ENCODE data around the gene GFRA3. TPM values are rescaled to one million over a fixed set of nuclear protein-coding genes. Genes with fewer than 3 reads are reported as not detected.

GFRA3 gene
- total RNA-seq, 1 donor from 2014 or later: 0.16 TPM

DNA sequence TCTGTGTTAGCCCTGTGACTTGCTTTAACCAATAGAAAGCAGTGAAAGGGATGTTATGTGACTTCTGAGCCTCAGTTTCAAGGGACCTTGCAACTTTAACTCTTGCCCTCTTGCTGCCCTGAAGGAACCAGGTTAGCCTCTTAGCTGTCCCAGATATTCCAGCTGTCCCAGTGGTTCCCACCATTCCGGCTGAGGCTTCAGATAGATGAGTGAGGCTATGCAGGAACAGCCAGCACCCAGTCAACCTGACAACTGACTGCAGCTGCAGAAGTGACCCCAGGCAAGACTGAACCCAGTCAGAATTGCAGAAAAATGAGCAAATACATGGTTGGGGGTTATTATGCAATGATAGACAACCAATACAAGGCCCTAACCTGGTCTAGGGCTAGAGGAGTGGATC is 50.9 kb downstream of the GFRA3 start:
- Mint-ChIP-seq H3K4me1 (ENCODE audit: low read depth, unreplicated experiment) (no peaks in the 10 kb centered on the region), H3K27me3 (ENCODE audit: low read depth, unreplicated experiment) (peaks cover 3% of the 10 kb centered on the region), H3K36me3 (ENCODE audit: low read depth, unreplicated experiment) (peaks cover 2% of the 10 kb centered on the region), H3K4me3 (ENCODE audit: unreplicated experiment) (no peak overlapping the region), H3K9me3 (ENCODE audit: unreplicated experiment) (peaks cover 7% of the 10 kb centered on the region), H3K27ac (ENCODE audit: unreplicated experiment) (no peak overlapping the region)
- Histone ChIP-seq H3K27ac (ENCODE audit: low read depth, low read length) (no peak overlapping the region), H3K4me1 (ENCODE audit: insufficient read depth, low read length) (no peaks in the 10 kb centered on the region), H4K20me1 (ENCODE audit: insufficient read depth, low read length) (no peaks in the 10 kb centered on the region), H3K9me3 (ENCODE audit: insufficient read depth, low read depth, low read length) (no peaks in the 10 kb centered on the region), H3K79me2 (ENCODE audit: insufficient read depth, low read length) (no peaks in the 10 kb centered on the region), H3K4me2 (ENCODE audit: low read length) (no peak overlapping the region), H3K36me3 (ENCODE audit: insufficient read depth, low read length) (no peaks in the 10 kb centered on the region), H3K27me3 (ENCODE audit: insufficient read depth, low read length) (no peaks in the 10 kb centered on the region), H3K4me3 (ENCODE audit: insufficient read depth, low read depth, low read length) (no peak overlapping the region), H2AFZ (ENCODE audit: low read depth, low read length) (no peak overlapping the region), H3K9ac (ENCODE audit: low read length) (no peak overlapping the region)
- no peak for DNase-seq (ENCODE audit: low read depth)
- FAIRE-seq: no peak
- TF ChIP-seq, protein P1, sequence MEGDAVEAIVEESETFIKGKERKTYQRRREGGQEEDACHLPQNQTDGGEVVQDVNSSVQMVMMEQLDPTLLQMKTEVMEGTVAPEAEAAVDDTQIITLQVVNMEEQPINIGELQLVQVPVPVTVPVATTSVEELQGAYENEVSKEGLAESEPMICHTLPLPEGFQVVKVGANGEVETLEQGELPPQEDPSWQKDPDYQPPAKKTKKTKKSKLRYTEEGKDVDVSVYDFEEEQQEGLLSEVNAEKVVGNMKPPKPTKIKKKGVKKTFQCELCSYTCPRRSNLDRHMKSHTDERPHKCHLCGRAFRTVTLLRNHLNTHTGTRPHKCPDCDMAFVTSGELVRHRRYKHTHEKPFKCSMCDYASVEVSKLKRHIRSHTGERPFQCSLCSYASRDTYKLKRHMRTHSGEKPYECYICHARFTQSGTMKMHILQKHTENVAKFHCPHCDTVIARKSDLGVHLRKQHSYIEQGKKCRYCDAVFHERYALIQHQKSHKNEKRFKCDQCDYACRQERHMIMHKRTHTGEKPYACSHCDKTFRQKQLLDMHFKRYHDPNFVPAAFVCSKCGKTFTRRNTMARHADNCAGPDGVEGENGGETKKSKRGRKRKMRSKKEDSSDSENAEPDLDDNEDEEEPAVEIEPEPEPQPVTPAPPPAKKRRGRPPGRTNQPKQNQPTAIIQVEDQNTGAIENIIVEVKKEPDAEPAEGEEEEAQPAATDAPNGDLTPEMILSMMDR (IDR thresholded peaks at IDR 0.05; ENCODE audit: insufficient read depth, low read depth, low read length): no peak
- no peak for TF ChIP-seq EZH2 (IDR thresholded peaks at IDR 0.05; ENCODE audit: insufficient read depth, low read length)

DNA sequence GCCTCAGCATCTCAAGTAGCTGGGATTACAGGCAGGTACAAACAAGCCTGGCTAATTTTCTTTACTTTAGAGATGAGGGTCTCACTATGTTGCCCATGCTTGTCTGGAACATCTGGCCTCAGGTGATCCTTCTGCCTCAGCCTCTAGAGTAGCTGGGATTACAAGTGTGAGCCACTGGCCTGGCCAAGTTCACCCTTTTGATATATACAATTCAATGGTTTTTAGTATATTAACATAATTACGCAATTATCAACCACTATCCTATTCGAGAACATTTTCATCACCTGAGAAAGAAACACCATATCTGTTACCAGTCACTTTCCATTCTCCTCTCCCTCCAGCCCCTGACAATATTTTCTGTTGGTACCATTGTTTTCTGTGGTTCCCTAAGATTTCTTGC is 57.6 kb downstream of the GFRA3 start:
- Mint-ChIP-seq H3K4me3 (ENCODE audit: unreplicated experiment) (no peak overlapping the region), H3K27me3 (ENCODE audit: low read depth, unreplicated experiment) (peaks cover 5% of the 10 kb centered on the region), H3K9me3 (ENCODE audit: unreplicated experiment) (no peaks in the 10 kb centered on the region), H3K36me3 (ENCODE audit: low read depth, unreplicated experiment) (no peaks in the 10 kb centered on the region), H3K27ac (ENCODE audit: unreplicated experiment) (no peak overlapping the region), H3K4me1 (ENCODE audit: low read depth, unreplicated experiment) (no peaks in the 10 kb centered on the region)
- Histone ChIP-seq H4K20me1 (ENCODE audit: insufficient read depth, low read length) (no peaks in the 10 kb centered on the region), H3K27me3 (ENCODE audit: insufficient read depth, low read length) (no peaks in the 10 kb centered on the region), H3K36me3 (ENCODE audit: insufficient read depth, low read length) (no peaks in the 10 kb centered on the region), H3K9me3 (ENCODE audit: insufficient read depth, low read depth, low read length) (no peaks in the 10 kb centered on the region), H2AFZ (ENCODE audit: low read depth, low read length) (no peak overlapping the region), H3K4me1 (ENCODE audit: insufficient read depth, low read length) (no peaks in the 10 kb centered on the region), H3K27ac (ENCODE audit: low read depth, low read length) (no peak overlapping the region), H3K9ac (ENCODE audit: low read length) (no peak overlapping the region), H3K4me2 (ENCODE audit: low read length) (no peak overlapping the region), H3K4me3 (ENCODE audit: insufficient read depth, low read depth, low read length) (no peak overlapping the region), H3K79me2 (ENCODE audit: insufficient read depth, low read length) (peaks cover 14% of the 10 kb centered on the region)
- DNase-seq (ENCODE audit: low read depth) (no peak), FAIRE-seq (no peak)
- TF ChIP-seq EZH2 (IDR thresholded peaks at IDR 0.05; ENCODE audit: insufficient read depth, low read length): no peak
- TF ChIP-seq, protein P1 (IDR thresholded peaks at IDR 0.05; ENCODE audit: insufficient read depth, low read depth, low read length): no peak

DNA sequence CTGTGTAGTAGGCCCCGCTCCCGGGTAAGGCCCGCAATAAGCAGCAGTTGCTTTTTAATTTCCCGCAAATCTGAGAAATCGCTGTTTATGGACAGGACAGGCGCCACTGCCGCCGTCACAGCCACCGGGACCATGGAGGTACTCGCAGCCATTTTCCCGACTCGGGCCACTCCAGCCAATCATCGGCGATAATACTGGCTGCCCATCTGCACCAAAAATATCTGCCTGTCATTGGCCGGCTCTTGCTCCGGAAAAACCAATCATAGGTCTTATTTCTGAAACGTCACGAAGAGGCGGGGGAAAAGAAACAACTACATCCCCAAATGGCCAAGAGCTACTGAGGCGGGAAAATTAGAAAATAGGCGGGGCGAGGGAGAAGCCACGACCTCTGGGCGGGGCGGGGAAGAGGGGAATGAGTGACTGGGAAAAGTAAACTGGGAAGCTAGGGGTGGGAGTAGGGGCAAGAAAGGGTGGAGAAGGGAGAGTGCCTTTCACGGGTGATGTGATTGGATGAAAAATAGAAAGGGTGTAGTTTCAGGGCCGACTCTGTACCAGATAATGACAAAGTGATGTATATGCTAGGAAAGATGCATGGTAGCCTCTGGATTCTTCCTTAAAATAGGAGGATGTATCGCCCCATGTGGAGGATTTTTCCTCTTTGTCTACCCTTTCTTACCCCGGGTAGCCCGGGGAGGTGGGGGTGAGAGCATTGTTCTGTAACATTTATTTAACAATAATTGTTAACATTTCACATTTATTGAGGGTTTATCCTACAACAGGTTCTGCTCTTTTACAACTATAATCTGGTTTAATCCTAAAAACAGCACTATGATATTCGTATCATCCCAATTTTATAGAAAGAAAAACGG is 61.0 kb downstream of the GFRA3 start, which contains the start of gene CDC23:
Gene CDC23 (minus strand): TSS at position 163 of the 869 bp plus-strand sequence. CDS start 11 bp downstream, at position 152.
- no peak for TF ChIP-seq EZH2 (IDR thresholded peaks at IDR 0.05; ENCODE audit: insufficient read depth, low read length)
- TF ChIP-seq, protein P1 (IDR thresholded peaks at IDR 0.05; ENCODE audit: insufficient read depth, low read depth, low read length): no peak
- Histone ChIP-seq H3K27me3 (ENCODE audit: insufficient read depth, low read length) (no peaks in the 10 kb centered on the region), H3K4me3 (ENCODE audit: insufficient read depth, low read depth, low read length) (peak within 1 kb of the TSS; percentile 99), H2AFZ (ENCODE audit: low read depth, low read length) (peak within 1 kb of the TSS; percentile 98), H4K20me1 (ENCODE audit: insufficient read depth, low read length) (peaks cover 4% of the 10 kb centered on the region), H3K4me2 (ENCODE audit: low read length) (peak within 1 kb of the TSS; percentile 92), H3K4me1 (ENCODE audit: insufficient read depth, low read length) (no peaks in the 10 kb centered on the region), H3K9me3 (ENCODE audit: insufficient read depth, low read depth, low read length) (no peaks in the 10 kb centered on the region), H3K79me2 (ENCODE audit: insufficient read depth, low read length) (peaks cover 45% of the 10 kb centered on the region), H3K36me3 (ENCODE audit: insufficient read depth, low read length) (no peaks in the 10 kb centered on the region), H3K9ac (ENCODE audit: low read length) (peak within 1 kb of the TSS; percentile 99), H3K27ac (ENCODE audit: low read depth, low read length) (peak within 1 kb of the TSS; percentile 92)
- Mint-ChIP-seq H3K27me3 (ENCODE audit: low read depth, unreplicated experiment) (peaks cover 3% of the 10 kb centered on the region), H3K9me3 (ENCODE audit: unreplicated experiment) (no peaks in the 10 kb centered on the region), H3K4me3 (ENCODE audit: unreplicated experiment) (peak within 1 kb of the TSS; percentile 100), H3K27ac (ENCODE audit: unreplicated experiment) (peak within 1 kb of the TSS; percentile 97), H3K4me1 (ENCODE audit: low read depth, unreplicated experiment) (no peaks in the 10 kb centered on the region), H3K36me3 (ENCODE audit: low read depth, unreplicated experiment) (no peaks in the 10 kb centered on the region)
- DNase-seq (ENCODE audit: low read depth): peak; percentile 96
- peak; percentile 85 for FAIRE-seq

Data from astrocyte (in vitro differentiated cells and primary cell).